Retinal pigment epithelial cell (primary cell): ENCODE data around the gene C17orf100.
"Not testable (repeated sequence)": the region's sequence is repeated elsewhere in the genome, so short reads cannot be mapped to it uniquely, and the experiment has no call there.

Experiments used
- DNase-seq: peaks from one replicate; pipeline ENCODE4 v3.0.0-alpha.2; 2010; ENCODE audit warnings: low read depth
- H3K4me3 ChIP-seq: 2 replicates; pipeline ENCODE4 v1.5.1; 2011; ENCODE audit warnings: mild to moderate bottlenecking, low read length, control low read depth, moderate library complexity
- CTCF ChIP-seq: conservative IDR thresholded peaks from 2 replicates; pipeline ENCODE4 v1.5.1; 2011; ENCODE audit warnings: low read depth, low read length, control low read depth, inconsistent platforms

Gene C17orf100

DNA sequence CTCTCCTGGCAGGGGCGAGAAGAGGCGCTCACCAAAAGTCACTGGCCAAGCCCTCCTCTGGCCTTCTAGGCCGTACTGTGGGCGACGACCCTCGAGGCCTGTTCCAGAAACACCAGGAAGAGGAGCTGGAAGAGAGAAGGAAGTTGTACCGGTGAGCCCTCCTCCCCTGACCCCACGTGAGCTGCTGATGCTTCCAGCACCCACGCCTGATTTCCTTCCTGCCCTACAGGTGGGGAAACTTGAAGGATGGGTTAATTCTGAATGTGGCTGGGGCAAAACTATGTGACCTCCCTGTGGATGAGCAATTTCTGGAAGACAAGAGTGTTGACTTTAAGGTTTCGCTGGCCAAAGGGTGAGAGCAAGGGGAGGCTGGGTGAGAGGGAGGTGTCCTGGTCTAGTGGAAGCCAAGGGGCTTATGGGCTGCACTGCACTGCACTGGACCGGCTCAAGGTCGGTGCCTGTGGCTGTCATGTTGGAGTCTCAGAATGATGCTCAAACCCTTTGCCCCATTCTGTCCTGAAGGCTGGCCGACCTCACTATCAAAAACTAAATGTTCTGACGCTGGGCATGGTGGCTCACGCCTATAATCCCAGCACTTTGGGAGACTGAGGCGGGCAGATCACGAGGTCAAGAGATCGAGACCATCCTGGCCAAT is 6.2 kb downstream of the C17orf100 start:
- DNase-seq, result no peak
- H3K4me3 ChIP-seq, result no peak overlapping the region
- no peak for TF ChIP-seq CTCF

DNA sequence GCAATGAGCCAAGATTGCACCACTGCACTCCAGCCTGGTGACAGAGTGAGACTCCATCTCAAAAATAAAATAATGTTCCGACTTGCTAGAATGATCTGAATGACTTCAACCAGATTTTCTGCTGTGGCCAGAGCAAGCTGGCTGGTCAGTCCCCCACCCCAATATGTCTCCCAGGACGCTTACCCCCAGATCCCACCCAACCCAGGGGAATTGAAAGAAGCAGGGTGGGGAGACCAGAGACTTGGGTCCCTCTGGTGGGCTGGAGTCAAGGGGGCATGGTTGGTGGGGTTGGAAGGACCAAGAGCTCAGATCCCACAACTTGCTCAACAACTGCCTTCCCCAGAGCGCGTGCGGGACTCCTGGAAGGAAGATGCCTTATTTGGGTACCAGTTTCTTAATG is 6.8 kb downstream of the C17orf100 start:
- not testable (repeated sequence) for DNase-seq, H3K4me3 ChIP-seq

GRCh38 chr17:6660101-6660500 is 8.5 kb downstream of the C17orf100 start:
- no peak for TF ChIP-seq CTCF
- no peak overlapping the region for H3K4me3 ChIP-seq
- DNase-seq, result no peak

GRCh38 chr17:6660805-6661463 is 9.4 kb downstream of the C17orf100 start:
- no peak for TF ChIP-seq CTCF
- no peak for DNase-seq
- no peak overlapping the region for H3K4me3 ChIP-seq

DNA sequence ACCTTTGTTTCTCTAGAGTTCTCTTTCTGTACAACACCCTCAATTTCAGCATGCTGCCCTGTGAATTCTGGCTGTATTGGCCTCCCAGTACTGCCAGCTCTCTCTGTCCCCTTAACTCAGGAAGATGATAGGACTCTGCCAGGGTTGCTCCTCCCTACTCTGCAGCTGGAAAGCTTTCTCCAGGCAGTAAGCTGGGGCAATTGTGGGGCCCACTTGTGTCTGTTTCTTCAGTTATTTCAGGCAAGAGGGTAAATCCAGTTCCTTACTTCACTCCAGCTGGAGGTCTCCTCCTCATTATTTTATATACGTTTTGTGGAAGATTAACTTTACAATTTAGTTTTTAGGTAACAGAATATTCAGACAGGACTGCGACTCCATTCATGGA is 9.9 kb downstream of the C17orf100 start:
- DNase-seq, result no peak
- H3K4me3 ChIP-seq, result no peak overlapping the region
- TF ChIP-seq CTCF, result no peak

DNA sequence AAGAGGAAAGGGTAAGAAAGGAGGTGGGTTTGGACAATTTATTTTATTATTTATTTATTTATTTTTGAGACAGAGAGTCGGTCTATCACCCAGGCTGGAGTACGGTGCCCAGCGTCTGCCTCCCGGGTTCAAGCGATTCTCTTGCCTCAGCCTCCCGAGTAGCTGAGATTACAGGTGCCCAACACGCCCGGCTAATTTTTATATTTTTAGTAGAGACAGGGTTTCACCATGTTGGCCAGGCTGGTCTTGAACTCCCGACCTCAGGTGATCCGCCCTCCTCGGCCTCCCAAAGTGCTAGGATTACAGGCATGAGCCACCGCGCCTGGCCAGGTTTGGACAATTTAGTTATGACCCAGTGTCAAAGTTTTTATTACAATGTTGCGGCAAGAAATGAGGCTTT is 11.6 kb downstream of the C17orf100 start:
- not testable (repeated sequence) for DNase-seq, H3K4me3 ChIP-seq

DNA sequence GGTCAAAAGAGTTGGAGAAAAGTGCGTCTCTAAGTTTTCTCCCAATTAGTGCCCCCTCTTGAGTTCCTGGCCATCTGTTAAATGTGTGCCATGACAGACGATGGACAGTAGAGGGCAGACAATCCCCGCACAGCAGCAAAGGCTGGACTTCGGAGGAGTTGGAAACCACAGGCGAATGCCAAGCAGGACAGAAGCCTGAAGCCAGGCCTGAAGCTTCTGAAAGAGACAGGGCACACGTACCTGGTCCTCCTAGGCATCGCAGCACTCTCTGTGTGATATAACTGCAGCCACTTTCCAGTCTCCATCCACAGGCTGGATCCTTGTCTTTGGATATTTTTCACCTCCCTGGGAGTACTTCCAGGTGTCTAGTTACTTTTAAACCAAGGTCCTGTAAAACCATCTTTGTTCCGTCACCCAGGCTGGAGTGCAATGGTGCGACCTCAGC is 14.5 kb downstream of the C17orf100 start:
- peak; percentile 35 for DNase-seq
- no peak overlapping the region for H3K4me3 ChIP-seq
- peak; percentile 98 for TF ChIP-seq CTCF

- H3K4me3 ChIP-seq, result no peak overlapping the region
- no peak for DNase-seq
- TF ChIP-seq CTCF, result no peak
These were observed 15.0 kb downstream of the C17orf100 start for GRCh38 chr17:6666557-6666956.
